ENCODE results near the gene GPR157.

GRCh38 chr1:9099555-9099954 is 29.3 kb downstream of the GPR157 start:
- TF ChIP-seq POLR2A (IDR thresholded peaks at IDR 0.05) (no peak), POLR2AphosphoS5 (IDR thresholded peaks at IDR 0.05; ENCODE audit: insufficient read depth in 1 of 2, low read depth in 1 of 2) (no peak)
- TF ChIP-seq, protein P1, sequence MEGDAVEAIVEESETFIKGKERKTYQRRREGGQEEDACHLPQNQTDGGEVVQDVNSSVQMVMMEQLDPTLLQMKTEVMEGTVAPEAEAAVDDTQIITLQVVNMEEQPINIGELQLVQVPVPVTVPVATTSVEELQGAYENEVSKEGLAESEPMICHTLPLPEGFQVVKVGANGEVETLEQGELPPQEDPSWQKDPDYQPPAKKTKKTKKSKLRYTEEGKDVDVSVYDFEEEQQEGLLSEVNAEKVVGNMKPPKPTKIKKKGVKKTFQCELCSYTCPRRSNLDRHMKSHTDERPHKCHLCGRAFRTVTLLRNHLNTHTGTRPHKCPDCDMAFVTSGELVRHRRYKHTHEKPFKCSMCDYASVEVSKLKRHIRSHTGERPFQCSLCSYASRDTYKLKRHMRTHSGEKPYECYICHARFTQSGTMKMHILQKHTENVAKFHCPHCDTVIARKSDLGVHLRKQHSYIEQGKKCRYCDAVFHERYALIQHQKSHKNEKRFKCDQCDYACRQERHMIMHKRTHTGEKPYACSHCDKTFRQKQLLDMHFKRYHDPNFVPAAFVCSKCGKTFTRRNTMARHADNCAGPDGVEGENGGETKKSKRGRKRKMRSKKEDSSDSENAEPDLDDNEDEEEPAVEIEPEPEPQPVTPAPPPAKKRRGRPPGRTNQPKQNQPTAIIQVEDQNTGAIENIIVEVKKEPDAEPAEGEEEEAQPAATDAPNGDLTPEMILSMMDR (IDR thresholded peaks at IDR 0.05): no peak

All from vagina (tissue), 2 donors.